Gastroesophageal sphincter (tissue), 3 donors: ENCODE data around the gene MGRN1.

Experiments
- EP300 ChIP-seq: sonication (generic); formaldehyde crosslinking; IDR thresholded peaks from one replicate; pipeline ENCODE4 v1.6.1; 2017; ENCODE audit warnings: antibody characterized with exemption, mild to moderate bottlenecking
- POLR2A ChIP-seq, 2 donors: fragments of 450-650 bp; IDR thresholded peaks; one replicate each; pipeline ENCODE4 v1.6.1; 2017; ENCODE audit warnings: antibody characterized with exemption in 2 of 2, mild to moderate bottlenecking in 2 of 2, moderate library complexity in 1 of 2
- POLR2AphosphoS5 ChIP-seq: sonication (generic); formaldehyde crosslinking; IDR thresholded peaks from one replicate; pipeline ENCODE4 v1.6.1; 2017; ENCODE audit warnings: antibody characterized with exemption
- TF ChIP-seq, protein P1 (sequence below), 4 experiments: fragments of 200-600 bp in 2 of 4; fragments of 450-650 bp in 2 of 4; sonication (generic) in 1 of 4; IDR thresholded peaks; one replicate each; pipeline ENCODE4 v1.5.1; 2017 to 2019; ENCODE audit warnings: antibody characterized with exemption in 4 of 4, mild to moderate bottlenecking in 2 of 4, moderate library complexity in 2 of 4

DNA sequence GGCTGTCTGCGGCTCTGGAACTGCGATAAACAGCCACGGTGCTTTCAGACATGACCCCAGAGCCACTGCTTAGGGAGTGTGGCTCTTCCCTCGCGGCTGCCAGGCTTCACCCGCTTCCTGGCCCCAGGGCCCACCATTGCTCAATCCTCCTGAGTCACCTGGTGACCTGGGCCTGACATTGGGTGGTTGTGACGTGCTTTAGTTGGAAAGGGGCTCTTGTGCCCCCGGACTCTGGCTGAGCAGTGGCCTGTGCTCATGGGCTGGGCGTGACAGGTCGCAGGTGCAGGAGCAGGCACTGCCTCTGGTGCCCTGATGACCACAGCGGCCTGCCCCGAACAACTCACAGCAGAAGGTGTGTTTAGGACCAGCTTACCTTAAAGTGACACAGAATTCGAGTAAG, 60.1 kb downstream of the MGRN1 start:
- TF ChIP-seq, protein P1, sequence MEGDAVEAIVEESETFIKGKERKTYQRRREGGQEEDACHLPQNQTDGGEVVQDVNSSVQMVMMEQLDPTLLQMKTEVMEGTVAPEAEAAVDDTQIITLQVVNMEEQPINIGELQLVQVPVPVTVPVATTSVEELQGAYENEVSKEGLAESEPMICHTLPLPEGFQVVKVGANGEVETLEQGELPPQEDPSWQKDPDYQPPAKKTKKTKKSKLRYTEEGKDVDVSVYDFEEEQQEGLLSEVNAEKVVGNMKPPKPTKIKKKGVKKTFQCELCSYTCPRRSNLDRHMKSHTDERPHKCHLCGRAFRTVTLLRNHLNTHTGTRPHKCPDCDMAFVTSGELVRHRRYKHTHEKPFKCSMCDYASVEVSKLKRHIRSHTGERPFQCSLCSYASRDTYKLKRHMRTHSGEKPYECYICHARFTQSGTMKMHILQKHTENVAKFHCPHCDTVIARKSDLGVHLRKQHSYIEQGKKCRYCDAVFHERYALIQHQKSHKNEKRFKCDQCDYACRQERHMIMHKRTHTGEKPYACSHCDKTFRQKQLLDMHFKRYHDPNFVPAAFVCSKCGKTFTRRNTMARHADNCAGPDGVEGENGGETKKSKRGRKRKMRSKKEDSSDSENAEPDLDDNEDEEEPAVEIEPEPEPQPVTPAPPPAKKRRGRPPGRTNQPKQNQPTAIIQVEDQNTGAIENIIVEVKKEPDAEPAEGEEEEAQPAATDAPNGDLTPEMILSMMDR (IDR thresholded peaks at IDR 0.05) = no peak
- TF ChIP-seq POLR2A (IDR thresholded peaks at IDR 0.05) (no peak), EP300 (no peak), POLR2AphosphoS5 (no peak)
